Activated gamma-delta T cell treated with anti-CD3 and anti-CD28 coated beads, Interleukin-2, amount 50 U/mL, for 16 hours (primary cell): ENCODE measurements around the gene TMEM8B.
"Not testable (repeated sequence)": the region's sequence is repeated elsewhere in the genome, so short reads cannot be mapped to it uniquely, and the experiment has no call there.

Experiments
- DNase-seq: peaks from one replicate; pipeline ENCODE4 v3.0.0-alpha.2; 2020; ENCODE audit warnings: low read depth

Gene TMEM8B

DNA sequence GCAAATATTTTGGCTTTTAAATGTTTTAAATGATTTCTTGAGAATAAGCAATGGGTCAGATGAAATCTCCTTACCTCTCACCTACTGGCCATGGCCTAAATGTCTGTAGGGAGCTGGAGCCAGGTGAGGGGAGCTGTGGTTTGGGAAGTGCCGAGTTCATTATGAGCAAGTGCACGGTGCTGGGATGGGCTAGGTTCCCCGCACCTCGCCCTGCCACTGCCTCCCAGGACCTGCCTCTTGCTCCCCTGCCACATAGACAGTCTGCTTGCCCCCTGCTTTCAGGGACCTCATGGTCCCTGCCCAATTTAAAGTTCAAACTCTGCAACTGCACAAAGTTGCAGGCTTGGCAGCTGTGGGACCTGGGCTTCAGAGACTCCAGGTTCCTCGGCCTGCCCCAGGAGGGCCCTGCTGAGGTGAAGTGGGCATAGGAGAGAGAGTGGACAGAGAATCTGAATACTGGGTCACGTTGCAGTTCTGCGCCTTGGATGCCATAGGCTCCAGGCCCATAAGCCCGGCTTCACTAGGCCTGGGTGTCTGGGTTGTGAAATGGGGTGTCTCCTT is 35.7 kb downstream of the TMEM8B start:
- no peak for DNase-seq

DNA sequence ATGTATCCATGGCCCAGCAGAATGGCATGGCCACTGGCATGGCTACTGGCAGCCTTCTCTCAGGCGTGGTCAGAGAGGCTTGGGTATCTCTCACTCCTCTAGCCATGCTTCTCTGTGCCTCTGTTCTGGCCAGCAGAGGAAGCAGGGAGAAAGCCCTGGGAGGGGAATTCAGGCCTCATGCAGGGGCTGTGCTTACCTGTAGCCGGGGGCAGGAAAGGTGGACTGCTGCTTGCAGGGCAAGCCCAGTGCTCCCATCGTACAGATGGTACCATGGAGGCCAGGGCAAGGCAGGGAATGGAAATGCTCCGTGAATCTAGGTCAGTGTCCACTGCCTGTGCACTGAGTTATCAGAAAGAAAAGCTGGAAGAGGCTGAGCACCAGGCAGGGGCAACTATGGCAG is 38.5 kb downstream of the TMEM8B start:
- no peak for DNase-seq

GRCh38 chr9:35868933-35869332 is 39.9 kb downstream of the TMEM8B start:
- DNase-seq, result no peak

GRCh38 chr9:35869621-35870216 is 40.7 kb downstream of the TMEM8B start:
- DNase-seq, result no peak

DNA sequence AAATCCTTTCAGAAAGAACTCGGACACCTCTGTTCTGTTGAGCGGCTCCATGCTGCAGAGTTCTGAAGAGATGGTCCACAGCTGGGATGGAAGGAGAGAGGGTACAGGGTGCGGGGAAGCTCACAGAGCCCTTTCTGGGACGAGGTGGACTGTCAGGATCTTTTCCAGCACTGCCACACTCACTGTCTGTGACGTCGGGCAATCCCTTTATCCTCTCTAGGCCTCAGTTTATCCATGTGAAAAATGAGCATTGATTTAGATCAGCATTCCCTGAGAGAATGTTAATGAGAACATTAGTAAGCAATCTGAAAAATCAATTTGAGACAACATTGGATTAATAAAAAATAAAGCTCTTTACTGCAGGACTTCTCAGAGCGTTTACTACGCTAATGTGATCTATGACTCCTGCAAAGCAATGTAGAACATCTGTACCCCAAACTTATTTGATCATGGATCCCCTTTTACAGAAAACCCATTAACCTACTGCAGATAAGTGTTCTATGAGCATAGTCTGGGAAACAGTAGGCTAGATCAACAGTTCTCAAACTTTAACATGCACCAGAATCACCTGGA is 41.4 kb downstream of the TMEM8B start, which contains the start of gene OR13J1:
TSS of gene OR13J1 (minus strand) at position 51 of the 573 bp plus-strand sequence. CDS start at position 51, 0 bp downstream.
- no peak for DNase-seq

DNA sequence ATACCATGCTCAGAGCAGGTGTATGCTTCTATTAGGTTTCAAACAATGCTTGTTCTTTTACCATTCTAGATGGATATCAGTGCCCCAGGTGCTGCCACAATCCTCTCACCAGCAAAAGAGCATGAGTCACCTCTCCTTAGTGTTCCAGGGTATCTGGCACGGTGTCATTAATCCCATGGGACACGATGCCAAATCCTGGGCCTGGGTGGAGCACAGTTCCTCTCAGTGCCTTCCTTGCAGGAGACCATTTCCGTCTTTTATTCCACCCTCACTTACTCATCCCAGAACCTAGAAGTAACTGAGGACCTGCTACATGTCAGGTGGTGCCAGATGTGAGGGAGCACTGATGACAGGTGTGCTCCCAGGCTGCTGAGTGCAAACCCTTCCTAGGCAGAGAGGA is 42.5 kb downstream of the TMEM8B start:
- no peak for DNase-seq

GRCh38 chr9:35872505-35872904 is 43.5 kb downstream of the TMEM8B start:
- no peak for DNase-seq

DNA sequence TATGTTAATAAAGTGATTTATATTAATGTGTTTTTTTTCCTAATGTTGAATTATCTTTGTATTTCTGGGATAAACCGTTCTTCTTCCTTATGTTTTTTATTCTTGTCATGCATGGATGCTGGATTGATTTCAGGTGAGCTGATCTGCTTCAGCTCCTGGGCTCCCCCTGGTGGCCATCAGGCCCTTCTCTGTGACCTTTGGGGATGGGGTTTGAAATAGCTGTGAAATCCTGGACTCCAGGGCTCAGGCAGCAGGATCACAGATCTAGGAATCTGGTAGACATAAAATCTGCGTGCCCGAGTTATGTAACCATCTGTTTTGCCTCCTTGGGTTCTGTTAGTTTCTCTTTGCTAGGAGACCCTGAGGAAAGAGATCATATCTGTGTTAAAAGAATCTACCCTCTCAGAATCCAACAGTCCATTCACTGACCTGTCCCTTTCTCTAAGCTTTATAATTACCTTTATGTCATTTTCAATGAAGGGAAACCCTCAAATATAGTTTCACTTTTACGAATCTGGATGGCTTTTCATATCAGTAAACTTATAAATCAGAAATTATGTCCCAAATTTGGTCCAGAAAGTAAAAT is 53.3 kb downstream of the TMEM8B start:
- peak; percentile 71 for DNase-seq

DNA sequence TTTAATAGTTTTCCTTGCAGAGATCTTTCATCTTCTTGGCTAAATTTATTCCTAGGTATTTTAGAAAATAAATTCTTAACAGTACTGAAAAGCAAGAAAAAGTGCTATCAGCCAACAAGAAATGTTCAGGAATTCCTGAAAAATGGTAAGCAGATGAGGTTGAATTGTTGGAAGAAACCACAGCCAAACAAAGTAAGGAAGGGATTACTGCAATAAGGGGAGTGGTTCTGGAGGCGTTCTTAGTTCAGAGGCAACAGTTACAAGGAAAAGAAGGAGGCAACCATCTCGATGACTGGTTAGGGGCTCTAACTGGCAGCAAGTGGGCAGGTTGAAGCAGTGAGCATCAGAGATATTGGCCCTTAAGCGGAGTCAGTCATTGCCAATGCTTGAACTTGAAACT is 54.0 kb downstream of the TMEM8B start:
- no peak for DNase-seq

GRCh38 chr9:35884908-35885307 is 55.9 kb downstream of the TMEM8B start:
- not testable (repeated sequence) for DNase-seq

DNA sequence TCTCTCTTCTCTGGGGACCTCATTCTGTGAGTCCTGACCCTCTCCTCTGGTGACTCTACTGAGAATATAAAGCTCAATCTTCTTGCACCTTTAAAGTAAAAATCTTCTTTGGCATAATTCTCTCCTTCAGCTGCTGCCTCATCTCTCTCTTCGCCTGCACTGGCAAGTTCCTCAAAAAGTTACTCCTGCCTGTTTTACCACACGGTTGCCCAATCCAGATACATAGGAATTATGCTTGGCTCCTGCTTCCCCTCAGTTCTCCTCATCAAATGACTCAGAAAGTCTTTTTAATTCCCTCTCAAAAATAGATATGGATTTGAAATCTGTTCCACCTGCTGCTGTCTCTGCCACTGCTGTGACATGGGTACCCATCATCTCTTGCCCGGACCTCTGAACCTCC is 62.6 kb downstream of the TMEM8B start:
- DNase-seq, result no peak

- DNase-seq, result no peak
Measured at GRCh38 chr9:35892051-35892450, 63.0 kb downstream of the TMEM8B start.

- DNase-seq, result no peak
Measured at GRCh38 chr9:35896570-35896969, 67.5 kb downstream of the TMEM8B start.

GRCh38 chr9:35897376-35898099 is 68.5 kb downstream of the TMEM8B start:
- not testable (repeated sequence) for DNase-seq

GRCh38 chr9:35898337-35898736 is 69.3 kb downstream of the TMEM8B start:
- DNase-seq, result no peak

DNA sequence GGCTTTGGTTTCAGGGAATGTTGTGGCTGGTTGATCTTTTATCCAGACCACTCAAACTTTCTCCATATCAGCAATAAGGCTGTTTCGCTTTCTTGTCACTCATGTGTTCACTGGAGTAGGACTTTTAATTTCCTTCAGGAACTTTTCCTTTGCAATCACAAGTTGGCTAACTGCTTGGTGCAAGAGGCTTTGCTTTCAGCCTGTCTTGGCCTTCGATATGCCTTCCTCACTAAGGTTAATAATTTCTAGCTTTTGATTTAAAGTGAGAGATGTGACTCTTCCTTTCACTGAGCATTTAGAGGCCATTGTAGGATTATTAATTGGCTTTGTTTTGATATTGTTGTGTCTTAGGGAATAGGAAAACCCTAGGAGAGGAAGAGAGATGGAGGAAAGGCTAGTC is 70.0 kb downstream of the TMEM8B start:
- DNase-seq, result no peak

- DNase-seq, result peak; percentile 21
Measured at GRCh38 chr9:35903049-35903448, 74.0 kb downstream of the TMEM8B start.

DNA sequence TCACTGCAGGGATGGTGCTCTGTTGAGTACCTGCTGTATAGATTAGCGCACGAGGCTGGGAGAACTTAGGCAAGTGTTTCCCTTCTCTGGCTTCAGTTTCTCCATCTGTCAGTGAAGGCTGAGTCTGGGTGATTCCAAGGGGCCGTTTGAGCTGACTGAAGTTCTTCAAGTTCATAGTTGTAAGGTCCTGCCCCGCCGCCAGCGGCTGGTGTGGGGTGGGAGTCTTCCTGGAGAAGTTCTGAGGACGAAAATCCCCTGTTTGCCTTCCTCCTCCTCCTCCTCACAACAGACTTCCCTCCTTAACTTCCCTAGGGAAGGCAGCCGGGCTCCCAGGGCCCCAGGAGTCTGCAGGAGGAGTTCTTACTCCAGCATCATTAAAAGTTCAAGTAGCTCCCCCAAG is 75.3 kb downstream of the TMEM8B start:
- no peak for DNase-seq

DNA sequence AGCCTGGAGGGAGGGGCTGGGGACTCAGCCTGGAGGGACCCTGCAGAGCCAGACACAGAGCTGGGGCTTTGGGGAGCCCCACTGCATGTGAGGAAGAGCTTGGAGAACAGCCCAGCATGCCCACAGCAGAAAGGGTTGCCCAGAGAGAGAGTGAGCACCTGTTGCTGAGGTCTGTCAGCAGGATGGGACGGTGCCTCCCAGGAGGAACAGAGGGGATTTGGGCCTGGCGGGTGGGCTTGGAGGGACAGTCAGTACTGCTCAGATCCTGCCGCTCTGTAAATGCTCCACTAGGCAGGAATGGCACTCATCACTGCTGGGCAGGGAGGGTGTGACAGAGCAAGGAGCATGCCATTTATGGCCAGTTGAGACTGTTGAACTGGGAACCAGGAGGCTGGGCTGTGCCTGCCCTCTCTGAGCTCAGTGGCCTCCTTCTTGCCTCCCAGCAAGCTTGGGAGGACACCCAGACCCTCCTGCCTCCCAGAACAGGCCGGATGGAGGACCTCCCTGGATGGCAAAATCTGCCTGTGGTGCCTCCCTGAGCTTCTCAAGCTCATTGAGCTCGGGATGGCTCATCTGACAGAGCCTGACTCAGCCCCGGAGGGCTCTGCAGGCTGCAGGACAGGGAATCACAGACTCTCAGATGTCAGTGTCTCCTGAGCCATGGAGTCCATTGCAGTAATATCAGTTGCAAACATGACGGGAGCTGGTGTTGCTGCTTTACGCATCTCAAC is 76.2 kb downstream of the TMEM8B start:
- no peak for DNase-seq

- DNase-seq, result no peak
Measured at GRCh38 chr9:35905912-35906679, 77.1 kb downstream of the TMEM8B start, which contains the start of gene HRCT1. Gene HRCT1, plus strand, starts transcription at chr9:35906202. Its CDS starts 86 bp downstream, at chr9:35906288.
